ENCODE measurements around the gene LTN1.
"Not testable (repeated sequence)": the region's sequence is repeated elsewhere in the genome, so short reads cannot be mapped to it uniquely, and the experiment has no call there.

LTN1 gene

GRCh38 chr21:28992526-28993292 lies at the start of gene LTN1:
Gene LTN1, minus strand, starts transcription at chr21:28992877. Its CDS starts 72 bp downstream, at chr21:28992805.
- Mint-ChIP-seq H3K9me3 (ENCODE audit: low read depth) (no peaks in the 10 kb centered on the region), H3K4me3 (peak within 1 kb of the TSS; percentile 97), H3K36me3 (peaks cover 4% of the 10 kb centered on the region), H3K27ac (peak within 1 kb of the TSS; percentile 97), H3K27me3 (no peaks in the 10 kb centered on the region), H3K4me1 (ENCODE audit: low read depth) (peaks cover 49% of the 10 kb centered on the region)

GRCh38 chr21:29034678-29035077 lies 42.0 kb upstream of the LTN1 start:
- no peak overlapping the region for H3K27ac Mint-ChIP-seq
- peaks cover 23% of the 10 kb centered on the region for H3K4me1 Mint-ChIP-seq (ENCODE audit: low read depth)
- no peak overlapping the region for H3K4me3 Mint-ChIP-seq
- H3K9me3 Mint-ChIP-seq (ENCODE audit: low read depth), result no peaks in the 10 kb centered on the region
- no peaks in the 10 kb centered on the region for H3K27me3 Mint-ChIP-seq
- H3K36me3 Mint-ChIP-seq, result peaks cover 15% of the 10 kb centered on the region

GRCh38 chr21:29033871-29034270 lies 41.2 kb upstream of the LTN1 start:
- Mint-ChIP-seq H3K4me3 (no peak overlapping the region), H3K27me3 (no peaks in the 10 kb centered on the region), H3K9me3 (ENCODE audit: low read depth) (no peaks in the 10 kb centered on the region), H3K4me1 (ENCODE audit: low read depth) (peaks cover 28% of the 10 kb centered on the region), H3K36me3 (peaks cover 19% of the 10 kb centered on the region), H3K27ac (no peak overlapping the region)

DNA sequence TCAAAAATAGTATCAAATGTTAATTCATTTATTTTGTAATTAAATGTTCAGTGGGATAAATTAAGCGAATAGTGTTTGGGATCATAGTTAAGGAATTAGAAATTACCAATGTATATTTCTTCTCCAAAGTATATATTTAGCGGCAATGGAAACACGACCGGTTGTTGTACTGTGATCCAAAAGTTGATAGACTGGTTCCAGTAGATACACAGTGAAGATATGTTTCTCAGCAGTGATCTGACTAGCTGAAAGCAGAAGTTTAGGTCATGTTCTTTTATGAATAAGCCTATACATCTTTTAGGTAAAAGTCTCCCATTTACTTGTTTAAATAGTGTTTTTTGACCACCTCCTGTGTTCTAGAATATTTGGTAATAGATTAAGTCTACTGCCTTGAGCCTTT lies 40.6 kb upstream of the LTN1 start:
- H3K27ac Mint-ChIP-seq, result no peak overlapping the region
- peaks cover 19% of the 10 kb centered on the region for H3K36me3 Mint-ChIP-seq
- no peaks in the 10 kb centered on the region for H3K9me3 Mint-ChIP-seq (ENCODE audit: low read depth)
- peaks cover 29% of the 10 kb centered on the region for H3K4me1 Mint-ChIP-seq (ENCODE audit: low read depth)
- H3K27me3 Mint-ChIP-seq, result no peaks in the 10 kb centered on the region
- no peak overlapping the region for H3K4me3 Mint-ChIP-seq

DNA sequence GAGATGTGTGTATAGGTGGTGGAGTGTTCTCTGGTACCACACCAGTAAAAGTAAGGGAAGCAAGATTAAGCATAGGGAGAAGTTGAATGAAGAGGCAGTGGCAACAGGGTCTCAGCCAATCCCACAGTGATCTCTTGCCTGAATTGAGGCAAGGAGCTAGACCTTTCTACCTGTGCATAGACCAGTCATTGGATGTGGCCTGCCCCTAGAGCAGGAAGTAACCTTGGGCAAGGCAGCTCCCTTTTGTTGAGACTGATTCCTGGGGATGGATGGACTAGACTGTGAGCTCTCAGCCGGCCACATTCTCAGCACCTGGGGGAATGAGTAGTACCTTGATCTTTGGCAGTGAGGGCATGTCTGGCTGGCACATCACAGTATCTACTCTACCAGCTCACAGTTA lies 38.2 kb upstream of the LTN1 start:
- H3K27ac Mint-ChIP-seq, result no peak overlapping the region
- H3K27me3 Mint-ChIP-seq, result no peaks in the 10 kb centered on the region
- H3K9me3 Mint-ChIP-seq (ENCODE audit: low read depth), result no peaks in the 10 kb centered on the region
- peaks cover 21% of the 10 kb centered on the region for H3K36me3 Mint-ChIP-seq
- peaks cover 38% of the 10 kb centered on the region for H3K4me1 Mint-ChIP-seq (ENCODE audit: low read depth)
- no peak overlapping the region for H3K4me3 Mint-ChIP-seq

DNA sequence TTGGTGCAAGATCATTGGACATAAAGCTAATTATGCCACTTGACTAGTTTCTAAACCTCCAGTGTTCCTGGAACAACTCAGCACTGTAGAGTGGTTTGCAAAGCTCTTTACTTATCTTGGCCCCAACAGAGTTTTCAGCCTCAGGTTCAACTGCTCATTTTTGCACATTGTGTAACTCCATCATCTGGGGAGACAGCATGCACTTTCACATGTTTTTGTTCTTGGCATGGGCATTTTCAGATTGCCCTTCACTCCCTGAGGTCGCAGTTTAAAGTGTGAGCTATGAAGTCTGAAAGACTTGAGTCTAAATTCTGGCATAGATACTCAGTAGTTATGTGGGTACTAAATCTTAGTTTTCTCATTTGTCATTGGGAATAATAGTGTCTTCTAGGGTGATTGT lies 36.8 kb upstream of the LTN1 start:
- Mint-ChIP-seq H3K4me1 (ENCODE audit: low read depth) (peaks cover 47% of the 10 kb centered on the region), H3K4me3 (no peak overlapping the region), H3K27ac (no peak overlapping the region)

DNA sequence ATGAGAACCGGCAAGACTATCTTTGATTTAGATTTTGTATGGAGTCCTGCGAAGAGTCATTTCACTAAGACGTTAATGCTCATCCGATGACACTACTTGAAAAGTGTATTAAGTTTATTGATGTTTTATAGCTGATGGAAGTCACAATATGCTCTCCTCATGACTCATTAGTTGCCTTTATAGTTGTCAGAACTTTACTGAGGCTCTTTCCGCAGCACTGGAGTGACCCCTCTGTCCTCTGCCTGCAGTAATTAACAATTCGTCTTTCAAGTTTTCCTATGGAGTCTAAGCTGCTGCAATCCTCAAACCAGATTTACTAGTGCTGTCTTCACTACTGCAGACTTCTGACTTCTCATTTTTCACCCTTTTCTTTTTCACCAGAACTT lies 32.6 kb upstream of the LTN1 start:
- Mint-ChIP-seq H3K4me1 (ENCODE audit: low read depth) (peaks cover 53% of the 10 kb centered on the region), H3K27me3 (no peaks in the 10 kb centered on the region), H3K4me3 (peak overlapping the region; percentile 98), H3K9me3 (ENCODE audit: low read depth) (no peaks in the 10 kb centered on the region), H3K36me3 (peaks cover 12% of the 10 kb centered on the region), H3K27ac (peak overlapping the region; percentile 99)

More for the DNA sequence above, 36.8 kb upstream of the LTN1 start:
- peaks cover 21% of the 10 kb centered on the region for H3K36me3 Mint-ChIP-seq
- H3K27me3 Mint-ChIP-seq, result no peaks in the 10 kb centered on the region
- H3K9me3 Mint-ChIP-seq (ENCODE audit: low read depth), result no peaks in the 10 kb centered on the region

GRCh38 chr21:29024474-29025327 lies 32.0 kb upstream of the LTN1 start, which contains the start of gene USP16:
Gene USP16, plus strand, starts transcription at chr21:29024668. Its CDS starts 3,246 bp downstream, at chr21:29027914.
- Mint-ChIP-seq H3K4me3 (peak within 1 kb of the TSS; percentile 98), H3K27ac (peak within 1 kb of the TSS; percentile 99), H3K36me3 (peaks cover 12% of the 10 kb centered on the region), H3K9me3 (ENCODE audit: low read depth) (no peaks in the 10 kb centered on the region), H3K27me3 (no peaks in the 10 kb centered on the region), H3K4me1 (ENCODE audit: low read depth) (peaks cover 55% of the 10 kb centered on the region)

DNA sequence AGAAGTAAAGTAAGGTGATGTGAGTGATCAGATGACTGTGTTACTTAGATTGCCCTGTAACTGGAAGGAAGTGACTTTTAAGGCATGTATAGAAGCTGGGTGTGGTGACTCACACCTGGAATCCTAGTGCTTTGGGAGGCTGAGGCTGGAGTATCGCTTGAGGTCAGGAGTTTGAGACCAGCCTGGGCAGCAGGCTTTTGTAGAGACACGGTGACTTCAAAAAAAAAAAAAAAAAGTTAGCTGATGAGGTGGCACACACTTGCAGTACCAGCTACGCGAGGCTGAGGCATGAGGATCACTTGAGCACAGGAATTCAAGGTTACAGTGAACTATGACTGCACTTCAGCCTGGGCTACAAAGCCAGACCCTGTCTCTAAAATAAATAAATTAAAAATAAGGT lies 29.5 kb upstream of the LTN1 start:
- Mint-ChIP-seq H3K9me3 (ENCODE audit: low read depth) (no peaks in the 10 kb centered on the region), H3K36me3 (peaks cover 8% of the 10 kb centered on the region), H3K4me1 (ENCODE audit: low read depth) (peaks cover 56% of the 10 kb centered on the region), H3K4me3 (peak overlapping the region; percentile 52), H3K27ac (peak overlapping the region; percentile 73), H3K27me3 (no peaks in the 10 kb centered on the region)

DNA sequence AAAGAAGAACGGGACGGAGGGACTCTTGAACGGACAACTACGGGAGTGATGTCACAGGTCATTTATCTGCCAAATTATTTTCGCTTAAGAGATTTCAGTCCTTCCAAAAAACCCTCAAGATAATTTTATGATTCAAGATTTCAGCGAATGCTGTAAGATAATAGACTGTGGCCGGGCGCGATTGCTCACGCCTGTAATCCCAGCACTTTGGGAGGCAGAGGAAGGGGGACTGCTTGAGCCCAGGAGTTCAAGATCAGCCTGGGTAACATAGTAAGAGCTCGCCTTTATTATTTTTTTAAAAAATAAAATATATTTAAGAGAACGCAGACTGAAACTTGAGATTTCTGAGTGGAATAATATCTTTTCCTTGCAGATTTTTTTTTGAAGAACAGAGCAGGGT lies 25.9 kb upstream of the LTN1 start:
- H3K27me3 Mint-ChIP-seq, result no peaks in the 10 kb centered on the region
- no peaks in the 10 kb centered on the region for H3K9me3 Mint-ChIP-seq (ENCODE audit: low read depth)
- H3K27ac Mint-ChIP-seq, result peak overlapping the region; percentile 93
- H3K4me1 Mint-ChIP-seq (ENCODE audit: low read depth), result peaks cover 38% of the 10 kb centered on the region
- H3K4me3 Mint-ChIP-seq, result peak overlapping the region; percentile 98
- peaks cover 3% of the 10 kb centered on the region for H3K36me3 Mint-ChIP-seq

DNA sequence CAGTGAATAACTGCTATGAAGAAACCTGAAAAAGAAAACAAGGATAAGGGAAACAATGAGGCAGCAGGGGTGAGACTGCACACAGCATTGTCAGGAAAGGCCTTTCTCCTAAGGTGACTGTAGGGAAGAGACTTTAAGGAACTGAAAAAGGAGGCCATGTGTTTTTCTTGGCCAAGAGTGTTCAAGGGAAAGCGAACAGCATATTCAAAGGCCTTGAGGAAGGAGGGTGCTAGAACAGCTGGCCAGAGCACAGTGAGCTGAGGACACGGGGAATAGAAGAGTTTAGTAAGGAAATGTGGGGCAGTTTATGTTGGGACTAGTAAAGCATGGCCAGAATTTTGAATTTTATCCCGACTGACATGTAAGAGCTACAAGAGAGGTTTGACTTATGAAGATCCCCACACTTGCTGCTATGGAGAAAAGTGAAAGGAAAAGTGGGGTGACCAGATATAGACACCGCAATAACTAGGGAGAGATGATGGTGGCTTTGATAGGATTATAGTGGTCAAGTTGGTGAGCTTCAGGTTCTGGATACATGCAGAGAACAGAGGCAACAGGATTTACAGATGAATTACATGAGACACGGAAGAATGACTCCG lies 25.1 kb upstream of the LTN1 start:
- H3K4me1 Mint-ChIP-seq (ENCODE audit: low read depth), result peaks cover 32% of the 10 kb centered on the region
- peak overlapping the region; percentile 93 for H3K27ac Mint-ChIP-seq

DNA sequence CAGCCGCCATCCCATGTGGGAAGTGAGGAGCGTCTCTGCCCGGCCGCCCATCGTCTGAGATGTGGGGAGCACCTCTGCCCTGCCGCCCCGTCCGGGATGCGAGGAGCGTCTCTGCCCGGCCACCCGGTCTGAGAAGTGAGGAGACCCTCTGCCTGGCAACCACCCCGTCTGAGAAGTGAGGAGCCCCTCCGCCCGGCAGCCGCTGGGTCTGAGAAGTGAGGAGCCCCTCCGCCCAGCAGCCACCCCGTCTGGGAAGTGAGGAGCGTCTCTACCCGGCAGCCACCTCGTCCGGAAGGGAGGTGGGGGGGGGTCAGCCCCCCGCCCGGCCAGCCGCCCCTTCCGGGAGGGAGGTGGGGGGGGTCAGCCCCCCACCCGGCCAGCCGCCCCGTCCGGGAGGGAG lies 18.6 kb upstream of the LTN1 start:
- H3K36me3 Mint-ChIP-seq; H3K27me3 Mint-ChIP-seq; H3K27ac Mint-ChIP-seq; H3K9me3 Mint-ChIP-seq (ENCODE audit: low read depth); H3K4me1 Mint-ChIP-seq (ENCODE audit: low read depth); H3K4me3 Mint-ChIP-seq: not testable (repeated sequence)

More for the DNA sequence above, 25.1 kb upstream of the LTN1 start:
- Mint-ChIP-seq H3K9me3 (ENCODE audit: low read depth) (no peaks in the 10 kb centered on the region), H3K4me3 (peak overlapping the region; percentile 98), H3K36me3 (peaks cover 3% of the 10 kb centered on the region), H3K27me3 (no peaks in the 10 kb centered on the region)

DNA sequence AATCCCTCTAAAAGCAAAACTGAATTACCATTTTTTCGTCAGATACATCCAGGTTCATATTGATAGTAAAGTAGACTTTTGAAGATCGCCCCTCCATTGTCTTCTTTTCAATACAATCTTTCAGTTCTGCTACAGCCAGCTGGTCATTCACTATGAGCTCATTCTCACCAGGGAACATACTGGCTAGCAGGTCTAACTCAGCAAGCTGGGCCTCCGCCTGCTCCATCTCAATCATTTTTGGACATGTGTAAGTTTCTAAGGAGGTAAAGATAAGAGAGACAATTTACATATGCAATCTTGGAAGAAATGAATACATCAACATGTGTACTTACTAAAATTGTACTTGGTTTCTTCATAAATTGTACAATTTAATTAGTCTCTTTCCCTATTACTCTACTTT lies 15.7 kb upstream of the LTN1 start:
- Mint-ChIP-seq H3K4me3 (no peak overlapping the region), H3K36me3 (peaks cover 5% of the 10 kb centered on the region), H3K9me3 (ENCODE audit: low read depth) (no peaks in the 10 kb centered on the region), H3K27ac (no peak overlapping the region), H3K27me3 (no peaks in the 10 kb centered on the region), H3K4me1 (ENCODE audit: low read depth) (peaks cover 13% of the 10 kb centered on the region)

DNA sequence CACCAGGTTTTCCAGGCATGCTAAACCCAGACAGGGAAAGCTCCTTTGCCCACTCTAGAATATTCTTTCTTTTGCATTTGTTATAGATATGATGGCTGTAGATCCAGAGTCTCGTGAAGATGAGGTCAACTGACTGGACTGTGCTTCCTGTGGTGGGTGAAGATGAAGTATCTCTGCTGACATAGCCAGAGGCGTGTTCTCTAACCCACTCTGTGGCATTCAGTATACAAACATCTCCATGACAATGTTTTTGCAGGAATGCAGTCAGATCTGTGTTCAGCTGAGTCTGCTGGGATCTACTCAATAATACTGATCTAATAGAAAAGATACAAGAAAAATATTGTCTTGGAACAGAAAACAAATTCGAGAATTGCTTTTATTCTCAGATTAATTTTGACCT lies 15.1 kb upstream of the LTN1 start:
- H3K4me1 Mint-ChIP-seq (ENCODE audit: low read depth), result peaks cover 13% of the 10 kb centered on the region
- no peaks in the 10 kb centered on the region for H3K27me3 Mint-ChIP-seq
- no peaks in the 10 kb centered on the region for H3K9me3 Mint-ChIP-seq (ENCODE audit: low read depth)
- H3K27ac Mint-ChIP-seq, result no peak overlapping the region
- no peak overlapping the region for H3K4me3 Mint-ChIP-seq
- H3K36me3 Mint-ChIP-seq, result peaks cover 5% of the 10 kb centered on the region

- Mint-ChIP-seq H3K27me3 (no peaks in the 10 kb centered on the region), H3K4me3 (no peak overlapping the region), H3K9me3 (ENCODE audit: low read depth) (no peaks in the 10 kb centered on the region), H3K4me1 (ENCODE audit: low read depth) (peaks cover 18% of the 10 kb centered on the region), H3K27ac (no peak overlapping the region), H3K36me3 (peaks cover 5% of the 10 kb centered on the region)
Measured at GRCh38 chr21:29007135-29007534, 14.5 kb upstream of the LTN1 start.
